Stomach smooth muscle (tissue), 2 donors: ENCODE results near the gene CDH18.

Experiments used
- H3K27ac ChIP-seq: one replicate; pipeline ENCODE4 v1.7.0; 2013; ENCODE audit warnings: mild to moderate bottlenecking, low read length, inconsistent platforms
- H3K27me3 ChIP-seq, 2 donors: one replicate each; pipeline ENCODE4 v1.7.0; 2013; ENCODE audit warnings: low read length in 2 of 2; ENCODE audit not compliant: insufficient read depth in 2 of 2, control insufficient read depth in 1 of 2
- H3K36me3 ChIP-seq, 2 donors: one replicate each; pipeline ENCODE4 v1.7.0; 2013; ENCODE audit warnings: low read length in 2 of 2; ENCODE audit not compliant: control insufficient read depth in 2 of 2, insufficient read depth in 2 of 2
- H3K4me1 ChIP-seq: one replicate; pipeline ENCODE4 v1.7.0; 2013; ENCODE audit warnings: low read length; ENCODE audit not compliant: control insufficient read depth, insufficient read depth
- H3K4me3 ChIP-seq, 2 donors: one replicate each; pipeline ENCODE4 v1.7.0; 2013; ENCODE audit warnings: low read length in 2 of 2
- H3K9ac ChIP-seq, 2 donors: one replicate each; pipeline ENCODE4 v1.7.0; 2013; ENCODE audit warnings: low read length in 2 of 2, mild to moderate bottlenecking in 1 of 2
- H3K9me3 ChIP-seq, 2 donors: one replicate each; pipeline ENCODE4 v1.7.0; 2013; ENCODE audit warnings: low read length in 2 of 2; ENCODE audit not compliant: control insufficient read depth in 2 of 2
- donor health status: healthy.
- donor health status: Pancreatic carcinoma.

Gene CDH18

DNA sequence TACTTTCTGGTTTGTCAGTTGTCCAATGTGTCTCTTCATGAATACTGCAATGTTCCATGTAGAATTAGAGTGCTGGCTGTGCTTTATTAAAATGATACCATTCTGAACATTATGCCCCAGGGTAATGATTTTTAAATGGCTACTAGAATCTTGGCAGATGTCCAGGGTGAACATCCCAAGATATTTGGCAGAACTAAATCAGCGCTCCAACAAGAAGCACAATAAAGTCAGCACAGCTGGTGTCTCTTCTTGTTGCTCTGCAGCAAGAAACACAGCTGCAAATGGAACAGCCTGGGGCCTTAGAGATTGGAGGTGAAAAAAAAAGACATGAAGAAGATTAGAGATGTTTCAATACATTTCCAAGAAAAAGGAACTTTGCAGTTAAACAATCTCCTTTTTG is 248.3 kb downstream of the CDH18 start:
- H3K4me1 ChIP-seq = no peaks in the 10 kb centered on the region
- H3K36me3 ChIP-seq = no peaks in the 10 kb centered on the region
- H3K27me3 ChIP-seq = no peaks in the 10 kb centered on the region
- H3K4me3 ChIP-seq = no peak overlapping the region
- no peaks in the 10 kb centered on the region for H3K9me3 ChIP-seq
- H3K27ac ChIP-seq = no peak overlapping the region
- no peak overlapping the region for H3K9ac ChIP-seq

DNA sequence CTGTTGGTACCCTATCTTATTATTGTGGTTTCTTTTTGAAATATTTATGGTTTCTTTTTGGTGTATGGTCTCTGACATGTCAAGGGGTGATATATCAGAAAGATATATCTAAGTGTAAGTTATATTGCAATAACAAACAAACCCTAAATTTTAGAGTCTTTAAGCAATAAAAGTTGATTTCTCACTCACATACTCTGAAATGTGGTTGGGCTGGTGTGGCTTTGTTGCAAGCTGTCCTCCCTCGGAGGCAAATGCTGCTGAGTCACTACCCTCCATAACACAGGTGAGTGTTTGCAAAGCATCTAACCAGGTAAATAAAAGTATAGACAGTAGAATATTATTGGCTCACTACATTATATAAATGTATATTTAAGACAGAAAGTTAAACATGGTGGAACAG is 253.2 kb downstream of the CDH18 start:
- Histone ChIP-seq H3K4me3 (no peak overlapping the region), H3K9ac (no peak overlapping the region), H3K27me3 (no peaks in the 10 kb centered on the region), H3K36me3 (no peaks in the 10 kb centered on the region), H3K4me1 (no peaks in the 10 kb centered on the region), H3K9me3 (no peaks in the 10 kb centered on the region), H3K27ac (no peak overlapping the region)

- Histone ChIP-seq H3K27ac (no peak overlapping the region), H3K4me3 (no peak overlapping the region), H3K9me3 (no peaks in the 10 kb centered on the region), H3K36me3 (no peaks in the 10 kb centered on the region), H3K4me1 (no peaks in the 10 kb centered on the region), H3K9ac (no peak overlapping the region), H3K27me3 (no peaks in the 10 kb centered on the region)
These were observed 254.1 kb downstream of the CDH18 start for GRCh38 chr5:19733612-19734495.

- Histone ChIP-seq H3K27me3 (no peaks in the 10 kb centered on the region), H3K4me3 (no peak overlapping the region), H3K36me3 (no peaks in the 10 kb centered on the region), H3K9me3 (no peaks in the 10 kb centered on the region), H3K4me1 (no peaks in the 10 kb centered on the region), H3K9ac (no peak overlapping the region), H3K27ac (no peak overlapping the region)
These were observed 259.4 kb downstream of the CDH18 start for GRCh38 chr5:19728571-19728970.

- H3K9ac ChIP-seq = no peak overlapping the region
- no peaks in the 10 kb centered on the region for H3K27me3 ChIP-seq
- H3K4me3 ChIP-seq = no peak overlapping the region
- H3K36me3 ChIP-seq = no peaks in the 10 kb centered on the region
- no peaks in the 10 kb centered on the region for H3K4me1 ChIP-seq
- H3K27ac ChIP-seq = no peak overlapping the region
- H3K9me3 ChIP-seq = no peaks in the 10 kb centered on the region
These were observed 268.9 kb downstream of the CDH18 start for GRCh38 chr5:19719109-19719508.

GRCh38 chr5:19713740-19714139 is 274.3 kb downstream of the CDH18 start:
- no peak overlapping the region for H3K4me3 ChIP-seq
- H3K27ac ChIP-seq = no peak overlapping the region
- H3K36me3 ChIP-seq = no peaks in the 10 kb centered on the region
- no peaks in the 10 kb centered on the region for H3K27me3 ChIP-seq
- no peaks in the 10 kb centered on the region for H3K4me1 ChIP-seq
- H3K9me3 ChIP-seq = no peaks in the 10 kb centered on the region
- H3K9ac ChIP-seq = no peak overlapping the region

GRCh38 chr5:19709403-19709802 is 278.6 kb downstream of the CDH18 start:
- Histone ChIP-seq H3K4me1 (no peaks in the 10 kb centered on the region), H3K9ac (no peak overlapping the region), H3K36me3 (no peaks in the 10 kb centered on the region), H3K27ac (no peak overlapping the region), H3K4me3 (no peak overlapping the region), H3K9me3 (no peaks in the 10 kb centered on the region), H3K27me3 (no peaks in the 10 kb centered on the region)

DNA sequence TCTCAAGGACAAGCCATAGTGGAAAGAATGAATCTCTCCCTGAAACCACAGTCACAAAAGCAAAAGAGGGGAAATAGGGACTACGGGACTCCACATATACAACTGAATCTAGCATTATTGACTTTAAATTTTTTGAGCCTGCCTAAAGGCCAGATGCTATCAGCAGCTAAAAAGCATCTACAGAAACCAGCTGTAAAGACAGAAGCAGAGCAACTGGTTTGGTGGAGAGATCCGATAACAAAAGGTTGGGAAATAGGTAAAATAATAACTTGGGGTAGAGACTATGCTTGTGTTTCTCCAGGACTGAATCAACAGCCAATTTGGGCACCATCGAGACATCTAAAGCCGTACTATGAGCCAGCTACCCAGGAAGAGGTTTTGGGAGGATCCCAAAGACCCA is 281.2 kb downstream of the CDH18 start:
- Histone ChIP-seq H3K4me3 (no peak overlapping the region), H3K36me3 (no peaks in the 10 kb centered on the region), H3K9me3 (no peaks in the 10 kb centered on the region), H3K4me1 (no peaks in the 10 kb centered on the region), H3K9ac (no peak overlapping the region), H3K27me3 (no peaks in the 10 kb centered on the region), H3K27ac (no peak overlapping the region)

DNA sequence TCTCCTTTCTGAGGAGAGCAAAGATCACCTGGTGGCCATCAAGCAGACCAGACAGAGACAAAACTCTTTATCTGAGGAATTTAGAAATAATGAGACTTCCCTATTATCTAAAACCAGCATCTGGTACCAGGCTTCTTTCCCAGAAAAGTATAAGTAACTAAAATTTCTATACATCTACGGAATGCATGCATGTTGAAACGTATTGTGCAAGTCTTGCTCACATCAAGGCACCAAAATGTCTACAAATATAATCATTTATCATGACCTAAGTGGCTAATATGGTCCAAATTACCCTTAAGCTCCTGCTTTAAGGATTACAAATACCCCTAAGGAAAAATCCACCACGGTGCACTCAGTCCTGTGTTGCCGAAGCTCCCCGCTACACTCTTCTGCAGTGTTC is 286.3 kb downstream of the CDH18 start:
- Histone ChIP-seq H3K9me3 (no peaks in the 10 kb centered on the region), H3K4me3 (no peak overlapping the region), H3K9ac (no peak overlapping the region), H3K4me1 (no peaks in the 10 kb centered on the region), H3K27ac (no peak overlapping the region), H3K36me3 (no peaks in the 10 kb centered on the region), H3K27me3 (no peaks in the 10 kb centered on the region)

GRCh38 chr5:19694949-19695611 is 292.9 kb downstream of the CDH18 start:
- Histone ChIP-seq H3K9ac (no peak overlapping the region), H3K4me1 (no peaks in the 10 kb centered on the region), H3K27ac (no peak overlapping the region), H3K9me3 (no peaks in the 10 kb centered on the region), H3K27me3 (no peaks in the 10 kb centered on the region), H3K36me3 (no peaks in the 10 kb centered on the region), H3K4me3 (no peak overlapping the region)

GRCh38 chr5:19690978-19691377 is 297.0 kb downstream of the CDH18 start:
- H3K36me3 ChIP-seq = no peaks in the 10 kb centered on the region
- no peak overlapping the region for H3K27ac ChIP-seq
- H3K9me3 ChIP-seq = no peaks in the 10 kb centered on the region
- no peak overlapping the region for H3K9ac ChIP-seq
- no peak overlapping the region for H3K4me3 ChIP-seq
- H3K27me3 ChIP-seq = no peaks in the 10 kb centered on the region
- H3K4me1 ChIP-seq = no peaks in the 10 kb centered on the region
